ENCODE data around the gene ZNF276. TPM values are rescaled to one million over a fixed set of nuclear protein-coding genes. Genes with fewer than 3 reads are reported as not detected.
A peak's percentile ranks its signal among the peaks of the same experiment; 100 is the strongest.
"Not testable (repeated sequence)": the region's sequence is repeated elsewhere in the genome, so short reads cannot be mapped to it uniquely, and the experiment has no call there.

The ZNF276 gene
- total RNA-seq, 4 donors from 2014 or later, result 43.4 to 265 (median 145) TPM

DNA sequence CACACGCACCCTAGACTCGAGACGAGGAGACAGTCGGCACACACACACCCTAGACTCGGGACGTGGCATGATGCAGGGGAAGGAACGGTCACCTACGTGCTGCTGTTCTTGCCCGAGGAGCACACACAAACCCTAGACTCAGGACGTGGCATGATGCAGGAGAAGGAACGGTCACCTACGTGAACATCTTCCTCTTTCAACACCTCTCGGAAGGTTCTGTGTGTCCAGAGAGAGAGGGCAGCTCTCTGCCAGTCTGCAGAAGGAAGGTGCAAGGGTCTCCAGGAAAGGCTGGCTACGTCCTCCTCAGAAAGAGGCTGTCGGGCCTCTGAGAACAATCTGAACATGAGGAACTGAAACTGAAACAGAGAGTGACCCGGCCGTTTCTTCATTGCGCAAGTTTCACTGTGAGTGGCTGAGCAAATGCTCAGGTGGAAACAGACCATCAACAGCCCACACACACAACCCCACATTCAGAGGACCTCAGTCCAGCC lies 43.4 kb downstream of the ZNF276 start:
- Histone ChIP-seq H3K4me3 (peak overlapping the region in 2 of 4 donors; percentile 22 to 35), H3K27me3 (no peaks in the 10 kb centered on the region), H3K27ac (peak overlapping the region; percentile 70 to 84 (median 76)), H3K4me1 (peaks cover 4 to 12% (median 5%) of the 10 kb centered on the region in 4 donors), H3K36me3 (no peaks in the 10 kb centered on the region), H3K9me3 (no peaks in the 10 kb centered on the region)
- 39 to 40% methylated on average over 1 to 18 of the region's 18 CpGs for WGBS, 2 donors (ENCODE audit: low coverage in 1 of 2)
- intact Hi-C loops (cut with DNase I; ENCODE audit: low total_unique reads), result no loop called here
- TF ChIP-seq POLR2AphosphoS5 (IDR thresholded peaks at IDR 0.05) (peak; percentile 59 to 72 (median 61)), POLR2A (IDR thresholded peaks at IDR 0.05) (peak; percentile 65)
- TF ChIP-seq, protein P1, sequence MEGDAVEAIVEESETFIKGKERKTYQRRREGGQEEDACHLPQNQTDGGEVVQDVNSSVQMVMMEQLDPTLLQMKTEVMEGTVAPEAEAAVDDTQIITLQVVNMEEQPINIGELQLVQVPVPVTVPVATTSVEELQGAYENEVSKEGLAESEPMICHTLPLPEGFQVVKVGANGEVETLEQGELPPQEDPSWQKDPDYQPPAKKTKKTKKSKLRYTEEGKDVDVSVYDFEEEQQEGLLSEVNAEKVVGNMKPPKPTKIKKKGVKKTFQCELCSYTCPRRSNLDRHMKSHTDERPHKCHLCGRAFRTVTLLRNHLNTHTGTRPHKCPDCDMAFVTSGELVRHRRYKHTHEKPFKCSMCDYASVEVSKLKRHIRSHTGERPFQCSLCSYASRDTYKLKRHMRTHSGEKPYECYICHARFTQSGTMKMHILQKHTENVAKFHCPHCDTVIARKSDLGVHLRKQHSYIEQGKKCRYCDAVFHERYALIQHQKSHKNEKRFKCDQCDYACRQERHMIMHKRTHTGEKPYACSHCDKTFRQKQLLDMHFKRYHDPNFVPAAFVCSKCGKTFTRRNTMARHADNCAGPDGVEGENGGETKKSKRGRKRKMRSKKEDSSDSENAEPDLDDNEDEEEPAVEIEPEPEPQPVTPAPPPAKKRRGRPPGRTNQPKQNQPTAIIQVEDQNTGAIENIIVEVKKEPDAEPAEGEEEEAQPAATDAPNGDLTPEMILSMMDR (IDR thresholded peaks at IDR 0.05), result no peak
- DNase-seq, result peak; percentile 85
- in situ Hi-C loops (cut with MboI; ENCODE audit: low pct_ligation_motif_present in 1 of 4, low pct_unique_long_range_greater_than_20kb in 1 of 4, low sequenced_read_pairs in 3 of 4), result no loop called here

DNA sequence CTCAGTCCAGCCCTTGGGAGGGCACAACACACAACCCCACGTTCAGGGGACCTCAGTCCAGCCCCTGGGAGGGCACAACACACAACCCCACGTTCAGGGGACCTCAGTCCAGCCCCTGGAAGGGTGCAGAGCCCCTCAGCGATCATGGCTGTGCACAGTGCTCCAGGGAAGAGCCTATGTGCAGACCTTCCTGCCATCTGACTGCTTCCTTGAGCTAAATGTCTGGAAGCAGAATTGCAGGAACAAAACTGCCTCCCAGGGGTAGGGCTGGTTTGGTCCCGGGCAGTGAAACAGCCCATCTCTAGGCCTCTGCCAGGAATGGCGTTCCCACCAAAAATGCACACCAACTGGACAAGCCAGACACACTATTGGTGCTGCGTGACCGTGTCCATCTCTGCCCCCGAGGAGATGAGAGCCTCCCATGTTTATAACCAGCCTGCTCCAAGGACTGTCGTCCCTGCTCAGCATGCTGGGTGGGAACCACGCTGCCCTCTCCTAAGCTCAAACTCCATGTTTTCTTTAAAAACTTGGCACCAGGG lies 44.0 kb downstream of the ZNF276 start:
- no peaks in the 10 kb centered on the region for H3K36me3 ChIP-seq
- peak overlapping the region in 2 of 4 donors; percentile 22 to 35 for H3K4me3 ChIP-seq
- intact Hi-C loops (cut with DNase I; ENCODE audit: low total_unique reads) (no loop called here), in situ Hi-C loops (cut with MboI; ENCODE audit: low pct_ligation_motif_present in 1 of 4, low pct_unique_long_range_greater_than_20kb in 1 of 4, low sequenced_read_pairs in 3 of 4) (no loop called here)
- no peaks in the 10 kb centered on the region for H3K9me3 ChIP-seq
- peaks cover 4 to 12% (median 5%) of the 10 kb centered on the region in 4 donors for H3K4me1 ChIP-seq
- TF ChIP-seq POLR2AphosphoS5 (IDR thresholded peaks at IDR 0.05) (no peak), EP300 (IDR thresholded peaks at IDR 0.05; ENCODE audit: low read depth) (no peak), POLR2A (IDR thresholded peaks at IDR 0.05) (no peak)
- TF ChIP-seq, protein P1 (IDR thresholded peaks at IDR 0.05), result no peak
- DNase-seq, result no peak
- H3K27me3 ChIP-seq, result no peaks in the 10 kb centered on the region
- H3K27ac ChIP-seq, result peak overlapping the region; percentile 70 to 84 (median 76)
- 39% methylated on average over 9 of the region's 10 CpGs; no CpG with 5 or more reads in 1 of the 2 donors for WGBS, 2 donors (ENCODE audit: low coverage in 1 of 2)

DNA sequence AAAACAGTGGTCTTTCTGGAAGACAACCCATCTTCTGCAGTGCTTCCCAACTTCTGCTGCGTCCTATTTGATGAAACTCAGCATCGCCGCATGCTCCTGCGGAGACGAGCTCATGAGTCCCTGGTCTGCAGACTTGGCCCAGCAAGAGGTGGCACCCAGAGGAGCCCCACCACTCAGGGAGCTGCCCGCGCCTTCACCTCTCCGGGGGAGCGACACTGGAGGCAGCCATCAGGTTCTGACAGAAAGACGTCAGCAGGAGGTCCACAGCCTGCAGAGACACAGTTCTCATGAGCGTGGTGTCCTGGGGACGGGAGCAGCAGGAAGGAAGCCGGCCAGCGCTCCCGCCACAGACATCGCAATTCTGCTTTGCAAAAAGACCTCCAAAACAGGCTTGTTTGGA lies 49.0 kb downstream of the ZNF276 start:
- no peaks in the 10 kb centered on the region for H3K9me3 ChIP-seq
- no peak overlapping the region for H3K4me3 ChIP-seq
- H3K36me3 ChIP-seq, result no peaks in the 10 kb centered on the region
- intact Hi-C loops (cut with DNase I; ENCODE audit: low total_unique reads), result no loop called here
- peaks cover 0 to 3% (median 1%) of the 10 kb centered on the region in 4 donors for H3K4me1 ChIP-seq
- 98% methylated on average over 16 of the region's 16 CpGs; no CpG with 5 or more reads in 1 of the 2 donors for WGBS, 2 donors (ENCODE audit: low coverage in 1 of 2)
- in situ Hi-C loops (cut with MboI; ENCODE audit: low pct_ligation_motif_present in 1 of 4, low pct_unique_long_range_greater_than_20kb in 1 of 4, low sequenced_read_pairs in 3 of 4), result no loop called here
- no peaks in the 10 kb centered on the region for H3K27me3 ChIP-seq
- no peak overlapping the region for H3K27ac ChIP-seq
- TF ChIP-seq EP300 (IDR thresholded peaks at IDR 0.05; ENCODE audit: low read depth) (no peak), POLR2A (IDR thresholded peaks at IDR 0.05) (no peak), POLR2AphosphoS5 (IDR thresholded peaks at IDR 0.05) (no peak)
- TF ChIP-seq, protein P1 (IDR thresholded peaks at IDR 0.05), result no peak
- no peak for DNase-seq

DNA sequence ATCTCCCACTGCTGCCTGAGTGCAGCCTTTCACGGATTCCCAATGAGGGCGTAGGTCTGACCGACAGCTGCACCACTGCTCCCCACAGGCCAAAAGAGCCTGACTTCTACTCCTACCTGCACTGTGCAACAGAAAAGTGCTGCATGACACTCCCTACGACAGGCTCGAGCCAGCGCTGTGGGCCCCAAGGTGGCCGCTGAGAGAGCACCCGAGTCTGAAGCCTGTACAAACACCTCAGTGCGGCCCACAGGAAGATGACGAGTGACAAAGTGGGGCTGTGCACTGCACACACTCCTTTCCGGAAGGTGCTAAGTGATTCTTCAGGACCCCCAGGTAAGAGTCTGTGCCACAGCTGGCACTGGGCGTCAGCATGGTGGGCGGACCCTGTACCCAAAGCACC lies 53.9 kb downstream of the ZNF276 start:
- intact Hi-C loops (cut with DNase I; ENCODE audit: low total_unique reads) (no loop called here), in situ Hi-C loops (cut with MboI; ENCODE audit: low pct_ligation_motif_present in 1 of 4, low pct_unique_long_range_greater_than_20kb in 1 of 4, low sequenced_read_pairs in 3 of 4) (no loop called here)
- no peak overlapping the region for H3K27ac ChIP-seq
- H3K27me3 ChIP-seq, result no peaks in the 10 kb centered on the region
- TF ChIP-seq POLR2A (IDR thresholded peaks at IDR 0.05) (no peak), POLR2AphosphoS5 (IDR thresholded peaks at IDR 0.05) (no peak)
- no peaks in the 10 kb centered on the region for H3K36me3 ChIP-seq
- 70 to 95% methylated on average over 2 to 12 of the region's 13 CpGs for WGBS, 2 donors (ENCODE audit: low coverage in 1 of 2)
- no peak overlapping the region for H3K4me3 ChIP-seq
- DNase-seq, result no peak
- H3K9me3 ChIP-seq, result no peaks in the 10 kb centered on the region
- H3K4me1 ChIP-seq, result no peaks in the 10 kb centered on the region

DNA sequence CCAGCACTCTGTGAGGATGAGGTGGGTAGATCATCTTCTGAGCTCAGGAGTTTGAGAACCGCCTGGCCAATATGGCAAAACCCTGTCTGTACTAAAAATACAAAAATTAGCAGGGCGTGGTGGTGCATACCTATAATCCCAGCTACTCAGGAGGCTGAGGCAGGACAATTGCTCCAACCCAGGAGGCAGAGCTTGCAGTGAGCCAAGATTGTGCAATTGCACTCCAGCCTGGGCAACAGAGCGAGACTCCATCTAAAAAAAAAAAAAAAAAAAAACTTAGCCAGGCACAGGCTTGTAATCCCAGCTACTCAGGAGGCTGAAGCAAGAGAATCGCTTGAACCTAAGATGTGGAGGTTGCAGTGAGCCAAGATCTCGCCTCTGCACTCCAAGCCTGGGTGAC lies 56.9 kb downstream of the ZNF276 start:
- H3K36me3 ChIP-seq; H3K4me1 ChIP-seq; H3K4me3 ChIP-seq; in situ Hi-C loops (cut with MboI; ENCODE audit: low pct_ligation_motif_present in 1 of 4, low pct_unique_long_range_greater_than_20kb in 1 of 4, low sequenced_read_pairs in 3 of 4); intact Hi-C loops (cut with DNase I; ENCODE audit: low total_unique reads); DNase-seq; H3K27me3 ChIP-seq; H3K9me3 ChIP-seq; H3K27ac ChIP-seq: not testable (repeated sequence)
- 93 to 100% methylated on average over 1 to 5 of the region's 5 CpGs for WGBS, 2 donors (ENCODE audit: low coverage in 1 of 2)
